Measurements from ENCODE around the gene SBNO2.

Gene SBNO2

GRCh38 chr19:1087813-1088415 is 86.2 kb downstream of the SBNO2 start:
- no peak for DNase-seq (ENCODE audit: low read depth in 2 of 2)

DNA sequence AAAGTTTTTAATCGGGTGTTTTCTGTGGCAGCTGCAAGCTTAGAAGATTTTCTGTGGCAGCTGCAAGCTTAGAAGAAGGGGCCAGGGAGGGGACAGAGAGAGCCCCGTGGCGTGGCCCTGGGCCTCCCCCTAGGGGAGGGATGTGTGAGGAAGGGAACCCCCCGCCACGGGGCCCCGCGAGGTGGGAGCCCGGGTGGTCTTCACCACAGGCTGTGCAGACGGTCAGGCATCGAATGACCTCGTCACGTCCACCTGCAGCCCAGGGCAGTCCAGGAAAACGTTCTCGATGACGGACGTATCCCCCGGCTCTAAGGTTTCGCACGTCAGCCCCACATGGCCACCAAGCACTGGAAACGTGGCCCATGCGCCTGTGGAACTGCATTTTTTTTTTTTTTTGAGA is 87.5 kb downstream of the SBNO2 start:
- DNase-seq (ENCODE audit: low read depth in 2 of 2): no peak

DNA sequence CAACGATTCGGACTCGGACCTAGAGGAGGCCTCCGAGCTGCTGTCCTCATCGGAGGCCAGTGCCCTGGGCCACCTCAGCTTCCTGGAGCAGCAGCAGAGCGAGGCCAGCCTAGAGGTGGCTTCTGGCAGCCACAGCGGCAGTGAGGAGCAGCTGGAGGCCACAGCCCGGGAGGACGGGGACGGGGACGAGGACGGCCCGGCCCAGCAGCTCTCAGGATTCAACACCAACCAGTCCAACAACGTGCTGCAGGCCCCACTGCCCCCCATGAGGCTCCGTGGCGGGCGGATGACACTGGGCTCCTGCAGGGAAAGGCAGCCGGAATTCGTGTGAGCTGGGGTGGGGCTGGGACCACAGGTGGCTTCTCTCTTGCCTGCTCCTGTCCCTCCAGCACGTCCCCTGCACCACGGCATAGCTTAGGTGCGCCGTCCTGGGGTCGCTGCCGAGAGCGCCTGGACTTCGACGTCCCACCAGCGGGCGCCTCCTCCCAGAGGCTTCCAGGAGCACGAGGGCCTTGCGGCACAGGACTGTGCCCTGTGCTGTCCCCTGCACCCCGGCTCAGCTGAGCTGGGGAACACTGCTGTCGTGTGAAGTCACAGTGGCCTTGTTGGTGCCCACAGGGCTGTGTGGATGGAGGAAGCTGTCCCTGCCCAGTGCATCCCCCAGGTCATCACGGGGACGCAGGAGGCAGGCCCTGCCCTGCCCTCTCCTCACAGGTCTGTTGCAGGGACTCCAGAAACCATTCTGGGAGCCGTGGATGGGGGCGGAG is 88.2 kb downstream of the SBNO2 start:
- DNase-seq (ENCODE audit: low read depth in 2 of 2): no peak

- no peak for DNase-seq (ENCODE audit: low read depth in 2 of 2)
Observed at GRCh38 chr19:1085053-1085658, 88.9 kb downstream of the SBNO2 start.

- no peak for DNase-seq (ENCODE audit: low read depth in 2 of 2)
Observed at GRCh38 chr19:1084024-1084868, 89.8 kb downstream of the SBNO2 start.

DNA sequence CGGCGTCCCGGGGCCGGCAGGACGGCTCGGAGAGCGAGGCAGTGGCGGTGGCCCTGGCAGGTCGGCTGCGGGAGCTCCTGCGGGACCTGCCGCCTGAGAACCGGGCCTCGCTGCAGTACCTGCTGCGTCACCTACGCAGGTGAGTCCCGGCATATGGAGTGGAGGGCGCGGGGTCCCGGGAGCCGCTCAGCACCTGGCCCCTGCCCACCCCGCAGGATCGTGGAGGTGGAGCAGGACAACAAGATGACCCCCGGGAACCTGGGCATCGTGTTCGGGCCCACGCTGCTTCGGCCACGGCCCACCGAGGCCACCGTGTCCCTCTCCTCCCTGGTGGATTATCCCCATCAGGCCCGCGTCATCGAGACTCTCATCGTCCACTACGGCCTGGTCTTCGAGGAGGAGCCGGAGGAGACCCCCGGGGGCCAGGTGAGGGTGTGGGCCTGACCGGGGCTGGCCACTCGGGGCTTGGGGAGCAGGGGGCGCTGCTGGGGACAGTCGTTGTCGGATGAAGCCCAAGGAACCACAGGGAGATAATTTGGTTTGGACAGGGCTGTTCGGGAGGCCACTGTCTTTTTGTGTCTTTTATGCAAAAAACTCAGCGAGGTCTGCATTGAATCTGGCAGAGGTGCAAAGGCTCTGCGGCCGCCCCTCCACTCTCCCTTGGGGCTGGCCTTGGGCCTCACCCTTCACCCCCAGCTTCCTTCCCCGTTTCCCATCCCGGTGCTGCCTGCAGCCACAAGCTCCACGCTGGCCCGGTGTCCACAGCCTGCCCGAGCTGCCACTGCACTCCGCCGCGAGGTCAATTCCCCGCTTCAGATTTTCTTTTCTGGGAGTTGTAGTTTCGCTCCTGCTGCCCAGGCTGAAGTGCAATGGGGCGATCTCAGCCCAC is 90.9 kb downstream of the SBNO2 start:
- DNase-seq (ENCODE audit: low read depth in 2 of 2): no peak

DNA sequence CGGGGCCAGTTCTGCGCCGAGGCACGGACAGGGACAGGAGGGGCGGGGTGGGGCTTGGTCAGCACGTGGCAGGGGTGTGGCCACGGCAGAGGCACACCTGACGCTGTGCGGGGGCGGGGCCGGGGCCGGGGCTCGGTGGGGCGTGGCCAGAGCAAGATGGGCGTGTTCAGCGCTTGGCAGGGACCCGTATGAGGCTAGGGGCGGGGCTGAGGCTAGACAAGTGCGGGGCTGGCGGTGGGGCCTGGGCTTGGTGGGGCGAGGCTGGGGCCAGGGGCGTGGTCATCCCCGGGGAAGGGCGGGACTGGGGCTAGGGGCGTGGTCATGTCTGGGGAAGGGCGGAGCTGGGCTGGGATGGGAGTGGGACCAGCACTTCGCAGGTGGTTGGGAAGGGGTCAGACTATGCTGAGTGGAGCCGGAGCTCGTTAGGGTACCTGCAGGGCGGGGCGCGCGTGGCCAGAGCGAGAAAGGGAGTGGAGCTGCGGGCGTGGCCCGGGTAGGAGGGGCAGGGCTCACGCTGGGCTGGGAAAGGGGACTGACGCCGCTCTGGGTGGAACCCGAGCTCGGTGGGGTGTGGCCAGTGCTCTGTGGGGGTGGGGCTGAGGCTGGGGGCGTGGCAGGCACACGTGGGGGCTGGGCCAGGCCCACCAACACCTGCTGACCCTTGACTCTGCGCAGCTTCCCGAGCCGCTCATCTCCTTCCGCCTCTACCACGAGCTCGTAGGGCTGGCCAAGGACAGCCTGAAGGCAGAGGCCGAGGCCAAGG is 91.7 kb downstream of the SBNO2 start:
- peak; percentile 50 to 72 for DNase-seq (ENCODE audit: low read depth in 2 of 2)

DNA sequence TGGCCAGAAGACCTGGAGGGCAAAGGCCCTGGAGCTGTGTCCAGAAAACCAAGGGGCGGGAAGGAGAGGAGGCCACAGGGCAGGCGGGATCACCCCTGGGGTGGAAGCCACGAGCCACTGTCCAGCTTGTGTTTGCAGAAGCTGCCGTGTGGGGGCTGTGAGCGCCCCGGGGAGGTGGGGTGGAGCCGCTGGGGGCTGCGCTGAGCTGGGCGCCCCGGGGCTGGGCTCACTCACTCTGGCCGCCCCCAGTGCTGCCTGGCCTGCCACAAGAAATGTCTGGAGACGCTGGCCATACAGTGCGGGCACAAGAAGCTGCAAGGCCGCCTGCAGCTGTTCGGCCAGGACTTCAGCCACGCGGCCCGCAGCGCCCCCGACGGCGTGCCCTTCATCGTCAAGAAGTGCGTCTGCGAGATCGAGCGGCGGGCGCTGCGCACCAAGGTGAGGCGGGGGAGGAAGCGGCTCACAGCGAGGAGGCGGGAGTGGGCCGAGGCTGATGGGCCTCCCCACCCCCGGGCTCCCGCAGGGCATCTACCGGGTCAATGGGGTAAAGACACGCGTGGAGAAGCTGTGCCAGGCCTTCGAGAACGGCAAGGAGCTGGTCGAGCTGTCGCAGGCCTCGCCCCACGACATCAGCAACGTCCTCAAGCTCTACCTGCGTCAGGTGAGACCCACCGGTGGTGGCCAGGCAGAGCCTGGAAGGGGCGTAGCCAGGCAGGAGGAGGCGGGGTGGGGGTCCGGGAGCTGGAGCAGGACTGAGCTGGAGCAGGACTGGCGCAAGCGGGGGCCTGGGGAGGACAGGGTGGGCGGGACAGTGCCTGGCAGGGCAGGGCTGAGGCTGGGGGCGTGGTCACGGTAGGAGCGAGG is 92.5 kb downstream of the SBNO2 start:
- no peak for DNase-seq (ENCODE audit: low read depth in 2 of 2)

DNA sequence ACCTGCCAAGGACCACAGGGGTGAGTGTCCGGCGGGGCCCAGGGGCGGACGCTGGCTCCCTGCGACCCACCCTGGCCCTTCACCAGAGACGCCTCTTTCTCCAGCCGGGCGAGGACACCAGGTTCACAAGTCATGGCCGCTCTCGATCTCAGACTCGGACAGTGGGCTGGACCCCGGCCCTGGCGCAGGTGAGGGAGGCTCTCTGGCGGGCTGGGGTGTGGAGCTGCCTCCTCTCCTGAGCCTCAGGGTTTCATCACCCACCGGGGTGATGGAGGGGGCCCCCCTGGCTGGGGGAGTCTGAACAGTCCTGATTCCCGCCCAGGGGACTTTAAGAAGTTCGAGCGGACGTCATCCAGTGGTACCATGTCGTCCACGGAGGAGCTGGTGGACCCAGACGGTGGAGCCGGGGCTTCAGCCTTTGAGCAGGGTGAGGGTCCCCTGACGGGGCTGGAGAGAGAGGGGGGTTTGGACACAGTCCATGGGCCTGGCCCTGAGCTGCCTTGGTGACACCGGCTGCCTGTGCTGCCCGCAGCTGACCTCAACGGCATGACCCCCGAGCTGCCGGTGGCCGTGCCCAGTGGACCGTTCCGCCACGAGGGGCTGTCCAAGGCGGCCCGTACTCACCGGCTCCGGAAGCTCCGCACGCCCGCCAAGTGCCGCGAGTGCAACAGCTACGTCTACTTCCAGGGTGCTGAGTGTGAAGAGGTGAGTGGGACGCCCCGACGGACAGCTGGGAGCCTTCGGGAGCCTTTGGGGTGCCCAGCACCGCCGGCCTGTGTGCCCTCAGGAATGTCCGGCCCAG is 93.5 kb downstream of the SBNO2 start:
- no peak for DNase-seq (ENCODE audit: low read depth in 2 of 2)

DNA sequence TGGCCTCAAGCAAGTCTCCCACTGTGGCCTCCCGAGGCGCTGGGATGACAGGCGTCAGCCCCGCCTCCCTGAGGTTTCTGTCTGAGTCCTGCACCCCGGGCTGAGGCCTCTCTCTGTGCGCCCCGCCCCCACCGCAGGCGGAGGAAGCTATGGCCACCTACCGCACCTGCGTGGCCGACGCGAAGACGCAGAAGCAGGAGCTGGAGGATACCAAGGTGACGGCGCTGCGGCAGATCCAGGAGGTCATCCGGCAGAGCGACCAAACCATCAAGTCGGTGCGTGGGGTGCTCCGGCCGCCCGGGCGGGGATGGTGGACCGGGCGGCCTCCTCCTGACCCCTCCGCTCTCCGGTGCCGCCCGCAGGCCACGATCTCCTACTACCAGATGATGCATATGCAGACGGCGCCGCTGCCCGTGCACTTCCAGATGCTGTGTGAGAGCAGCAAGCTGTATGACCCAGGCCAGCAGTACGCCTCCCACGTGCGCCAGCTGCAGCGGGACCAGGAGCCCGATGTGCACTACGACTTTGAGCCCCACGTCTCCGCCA is 94.4 kb downstream of the SBNO2 start:
- no peak for DNase-seq (ENCODE audit: low read depth in 2 of 2)

DNA sequence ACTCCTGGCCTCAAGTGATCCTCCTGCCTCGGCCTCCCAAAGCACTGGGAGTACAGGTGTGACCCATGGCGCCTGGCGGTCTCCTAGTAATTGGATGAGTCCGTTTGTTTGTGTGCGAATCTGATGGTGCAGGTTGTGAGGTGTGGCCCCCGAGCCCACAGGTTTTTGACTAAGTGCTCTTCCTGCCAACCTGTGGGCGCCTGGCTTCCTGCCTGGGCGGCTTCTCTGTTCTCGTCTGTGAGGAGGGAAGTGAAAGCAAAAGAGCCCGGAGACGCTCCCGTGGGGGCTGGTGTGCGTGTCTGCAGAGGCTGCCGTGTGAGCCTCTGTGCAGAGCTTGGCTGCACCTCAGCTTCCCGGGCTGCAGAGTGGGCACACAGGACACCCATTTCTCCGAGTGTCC is 97.1 kb downstream of the SBNO2 start:
- peak; percentile 76 to 84 for DNase-seq (ENCODE audit: low read depth in 2 of 2)

DNA sequence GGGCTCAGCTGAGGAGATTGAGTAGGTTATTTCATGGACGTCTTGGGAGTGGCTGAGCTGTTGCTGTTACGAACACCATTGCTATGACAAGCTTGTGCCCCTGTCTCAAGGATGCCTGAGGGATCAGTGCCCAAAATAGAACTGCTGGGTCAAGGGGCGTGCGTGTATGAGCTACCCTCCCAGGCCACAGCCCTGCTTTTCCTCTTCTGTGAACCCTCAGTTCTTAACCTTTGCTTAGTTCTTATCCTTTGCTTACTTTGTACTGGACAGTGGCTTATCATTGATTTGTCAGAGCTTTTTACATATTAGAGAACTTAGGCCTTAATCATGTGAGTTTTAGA is 98.1 kb downstream of the SBNO2 start:
- no peak for DNase-seq (ENCODE audit: low read depth in 2 of 2)

DNA sequence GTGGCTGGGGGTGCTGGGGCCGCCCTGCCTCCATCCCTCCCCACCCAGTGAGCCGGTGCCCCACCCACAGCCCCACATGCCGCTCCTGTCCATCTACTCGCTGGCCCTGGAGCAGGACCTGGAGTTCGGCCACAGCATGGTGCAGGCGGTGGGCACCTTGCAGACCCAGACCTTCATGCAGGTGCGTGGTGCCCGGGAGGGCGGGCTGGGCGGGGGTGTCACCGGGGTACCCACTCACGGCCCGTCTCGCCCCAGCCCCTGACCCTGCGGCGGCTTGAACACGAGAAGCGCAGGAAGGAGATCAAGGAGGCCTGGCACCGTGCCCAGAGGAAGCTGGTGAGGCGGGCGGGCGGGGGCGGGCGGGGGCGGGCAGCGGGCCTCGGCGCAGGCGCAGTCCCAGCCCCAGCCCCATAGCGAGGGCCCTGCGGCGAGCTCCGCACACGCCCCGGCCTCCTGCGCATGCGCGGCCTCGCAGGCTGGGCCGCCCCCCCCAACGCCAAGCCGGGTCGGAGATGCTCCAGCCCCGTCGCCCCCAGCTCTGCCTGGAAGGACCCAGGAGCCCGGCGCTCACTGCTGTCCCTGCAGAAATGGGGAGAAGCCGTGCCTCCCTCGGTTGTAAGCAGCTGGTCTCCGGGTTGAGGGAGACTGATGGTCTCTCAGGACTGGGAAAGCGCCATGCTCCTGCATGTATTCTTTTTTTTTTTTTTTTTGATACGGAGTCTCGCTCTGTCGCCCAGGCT is 99.4 kb downstream of the SBNO2 start:
- peak; percentile 67 to 92 for DNase-seq (ENCODE audit: low read depth in 2 of 2)

DNA sequence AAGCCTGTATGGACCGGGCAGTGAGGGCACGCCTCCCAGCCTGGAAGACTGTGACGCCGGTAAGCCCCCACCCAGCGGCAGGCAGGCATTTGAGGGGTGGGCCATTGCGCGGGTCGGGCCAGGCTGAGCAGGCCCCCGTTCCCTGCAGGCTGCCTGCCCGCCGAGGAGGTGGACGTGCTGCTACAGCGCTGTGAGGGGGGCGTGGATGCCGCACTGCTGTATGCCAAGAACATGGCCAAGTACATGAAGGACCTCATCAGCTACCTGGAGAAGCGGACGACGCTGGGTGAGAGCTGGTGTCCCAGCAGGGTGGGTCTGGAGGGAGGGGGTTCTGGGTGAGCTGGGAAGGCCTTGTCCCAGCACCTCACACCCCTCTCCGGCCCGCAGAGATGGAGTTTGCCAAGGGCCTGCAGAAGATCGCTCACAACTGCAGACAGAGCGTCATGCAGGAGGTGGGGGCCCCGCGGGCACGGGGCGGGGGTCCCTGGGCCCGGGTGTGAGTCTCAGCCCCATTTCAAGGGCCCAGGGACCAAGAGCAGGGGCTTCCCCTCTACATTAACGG is 100.0 kb downstream of the SBNO2 start:
- no peak for DNase-seq (ENCODE audit: low read depth in 2 of 2)

GRCh38 chr19:1073063-1073955 is 100.8 kb downstream of the SBNO2 start:
- DNase-seq (ENCODE audit: low read depth in 2 of 2): no peak

DNA sequence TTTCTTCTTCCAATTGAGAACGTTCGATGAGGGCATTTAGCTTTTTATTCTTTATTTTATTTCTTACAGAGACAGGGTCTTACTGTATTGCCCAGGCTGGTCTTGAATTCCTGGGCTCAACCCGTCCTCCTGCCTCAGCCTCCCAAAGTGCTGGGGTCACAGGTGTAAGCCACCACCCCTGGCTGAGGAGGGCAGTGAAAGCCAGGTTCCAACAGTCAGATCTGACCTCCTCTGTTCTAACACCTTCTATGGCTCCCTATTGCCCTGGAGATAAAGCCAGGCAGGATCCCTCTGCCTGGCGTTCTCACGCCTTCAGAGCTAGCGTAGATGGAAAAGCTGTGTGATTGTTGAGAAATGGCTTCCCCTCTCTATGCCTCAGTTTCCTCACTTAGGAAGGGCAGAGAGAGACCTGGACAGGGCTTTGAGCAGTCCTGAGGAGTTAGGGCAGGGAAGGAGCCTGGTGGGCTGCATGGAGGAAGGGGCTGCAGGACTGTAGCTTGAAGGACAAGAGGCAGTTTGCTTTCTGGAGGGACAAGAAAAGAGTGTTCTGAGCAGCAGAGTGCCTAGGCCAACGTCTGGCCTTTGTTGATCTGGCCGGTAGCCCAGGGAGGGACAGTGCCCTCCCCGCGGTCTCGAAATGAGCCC is 101.6 kb downstream of the SBNO2 start:
- no peak for DNase-seq (ENCODE audit: low read depth in 2 of 2)

All from stimulated activated CD4-positive, alpha-beta T cell treated with anti-CD3 and anti-CD28 coated beads, Interleukin-1b, Interleukin-23, amount 100 ng/mL, for 1 hour (primary cell).